Glutamatergic neuron (in vitro differentiated cells): ENCODE results near the gene LMBRD2. TPM values are rescaled to one million over a fixed set of nuclear protein-coding genes. Genes with fewer than 3 reads are reported as not detected.
"Not testable (repeated sequence)": the region's sequence is repeated elsewhere in the genome, so short reads cannot be mapped to it uniquely, and the experiment has no call there.

ENCODE experiments used
- DNase-seq: peaks from one replicate; pipeline ENCODE4 v3.0.0; 2022
- H3K27ac Mint-ChIP-seq: one replicate; pipeline ENCODE4 v1.8.0; 2020; ENCODE audit warnings: mild to moderate bottlenecking, mixed read lengths, inconsistent platforms; ENCODE audit not compliant: unreplicated experiment
- H3K27me3 Mint-ChIP-seq: one replicate; pipeline ENCODE4 v1.8.0; 2020; ENCODE audit warnings: mild to moderate bottlenecking, moderate library complexity, mixed read lengths, inconsistent platforms; ENCODE audit not compliant: unreplicated experiment
- H3K36me3 Mint-ChIP-seq: one replicate; pipeline ENCODE4 v1.8.0; 2020; ENCODE audit warnings: mild to moderate bottlenecking, mixed read lengths, inconsistent platforms; ENCODE audit not compliant: unreplicated experiment
- H3K4me1 Mint-ChIP-seq: one replicate; pipeline ENCODE4 v1.8.0; 2020; ENCODE audit warnings: mild to moderate bottlenecking, low read depth, mixed read lengths, inconsistent platforms; ENCODE audit not compliant: unreplicated experiment
- H3K4me3 Mint-ChIP-seq: one replicate; pipeline ENCODE4 v1.8.0; 2020; ENCODE audit warnings: mild to moderate bottlenecking, mixed read lengths, inconsistent platforms; ENCODE audit not compliant: unreplicated experiment
- H3K9me3 Mint-ChIP-seq: one replicate; pipeline ENCODE4 v1.8.0; 2020; ENCODE audit warnings: mild to moderate bottlenecking, moderate library complexity, mixed read lengths, inconsistent platforms; ENCODE audit not compliant: unreplicated experiment
- CTCF ChIP-seq: fragments of 200-600 bp; sonication (generic); IDR thresholded peaks from one replicate; pipeline ENCODE4 v1.5.0; 2021; ENCODE audit not compliant: partially characterized antibody, unreplicated experiment
- total RNA-seq: library from RNA; stranded (reverse); fragmentation: NEBNext Ultra II Directional; extraction: Animal tissue kit (Norgen Biotek cat#: 25700); gene quantifications from one replicate; pipeline ENCODE4 v1.2.1, GENCODE V29; 2021; ENCODE audit not compliant: unreplicated experiment

The LMBRD2 gene
- total RNA-seq, 1 donor from 2014 or later, result 32.8 TPM

DNA sequence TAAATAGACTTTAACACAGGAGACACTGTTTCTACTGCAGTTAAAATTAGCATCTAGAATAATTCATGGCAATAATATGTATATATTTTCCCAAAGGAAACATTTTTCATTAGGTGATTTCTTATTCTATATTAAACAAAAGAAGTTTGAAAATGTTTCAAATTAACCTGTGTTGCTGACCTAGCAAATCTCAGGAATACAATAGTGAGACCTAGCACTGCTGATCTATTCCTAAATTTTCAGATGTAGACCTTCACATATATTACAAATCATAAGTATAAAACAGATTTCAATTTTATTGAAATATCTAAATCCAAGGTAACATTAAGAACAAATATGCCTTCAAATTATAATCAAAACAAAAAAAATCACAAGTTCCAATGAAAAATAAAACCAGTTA, 15.1 kb downstream of the LMBRD2 start:
- peaks cover 2% of the 10 kb centered on the region for H3K27me3 Mint-ChIP-seq
- TF ChIP-seq CTCF, result no peak
- no peak overlapping the region for H3K27ac Mint-ChIP-seq
- no peak for DNase-seq
- H3K4me3 Mint-ChIP-seq, result no peak overlapping the region
- H3K4me1 Mint-ChIP-seq, result no peaks in the 10 kb centered on the region
- H3K36me3 Mint-ChIP-seq, result peaks cover 6% of the 10 kb centered on the region
- peaks cover 2% of the 10 kb centered on the region for H3K9me3 Mint-ChIP-seq

GRCh38 chr5:36135988-36136387, 15.7 kb downstream of the LMBRD2 start:
- DNase-seq, result no peak
- H3K27me3 Mint-ChIP-seq, result peaks cover 2% of the 10 kb centered on the region
- H3K36me3 Mint-ChIP-seq, result peaks cover 6% of the 10 kb centered on the region
- TF ChIP-seq CTCF, result no peak
- H3K9me3 Mint-ChIP-seq, result peaks cover 2% of the 10 kb centered on the region
- no peak overlapping the region for H3K27ac Mint-ChIP-seq
- H3K4me3 Mint-ChIP-seq, result no peak overlapping the region
- H3K4me1 Mint-ChIP-seq, result no peaks in the 10 kb centered on the region

DNA sequence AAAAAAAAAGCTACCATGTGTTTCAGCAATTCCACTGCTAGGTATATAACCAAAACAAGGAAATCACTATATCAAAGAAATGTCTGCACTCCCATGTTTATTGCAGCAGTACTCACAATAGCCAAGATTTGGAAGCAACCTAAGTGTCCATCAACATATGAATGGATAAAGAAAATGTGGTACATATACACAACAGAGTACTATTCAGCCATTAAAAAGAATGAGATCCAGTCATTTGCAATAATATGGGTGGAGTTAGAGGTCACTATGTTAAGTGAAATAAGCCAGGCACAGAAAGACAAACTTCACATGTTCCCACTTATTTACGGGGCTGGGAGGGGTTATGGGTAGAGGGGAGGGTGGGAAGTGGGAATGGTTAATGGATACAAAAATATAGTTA, 18.7 kb downstream of the LMBRD2 start:
- not testable (repeated sequence) for DNase-seq, H3K4me1 Mint-ChIP-seq, H3K4me3 Mint-ChIP-seq, H3K27ac Mint-ChIP-seq, H3K27me3 Mint-ChIP-seq, H3K9me3 Mint-ChIP-seq
- H3K36me3 Mint-ChIP-seq, result peaks cover 11% of the 10 kb centered on the region

DNA sequence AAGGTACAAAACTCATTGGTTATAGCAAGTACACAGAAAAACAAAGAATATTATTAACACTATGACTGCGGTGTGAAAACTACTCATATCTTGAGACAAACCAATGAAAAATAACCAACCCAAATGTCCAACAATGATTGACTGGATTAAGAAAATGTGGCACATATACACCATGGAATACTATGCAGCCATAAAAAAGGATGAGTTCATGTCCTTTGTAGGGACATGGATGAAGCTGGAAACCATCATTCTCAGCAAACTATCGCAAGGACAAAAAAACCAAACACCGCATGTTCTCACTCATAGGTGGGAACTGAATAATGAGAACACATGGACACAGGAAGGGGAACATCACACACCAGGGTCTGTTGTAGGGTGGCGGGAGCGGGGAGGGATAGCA, 22.0 kb downstream of the LMBRD2 start:
- not testable (repeated sequence) for H3K9me3 Mint-ChIP-seq, H3K4me3 Mint-ChIP-seq, H3K27ac Mint-ChIP-seq, H3K4me1 Mint-ChIP-seq, H3K27me3 Mint-ChIP-seq, DNase-seq
- H3K36me3 Mint-ChIP-seq, result peaks cover 11% of the 10 kb centered on the region

DNA sequence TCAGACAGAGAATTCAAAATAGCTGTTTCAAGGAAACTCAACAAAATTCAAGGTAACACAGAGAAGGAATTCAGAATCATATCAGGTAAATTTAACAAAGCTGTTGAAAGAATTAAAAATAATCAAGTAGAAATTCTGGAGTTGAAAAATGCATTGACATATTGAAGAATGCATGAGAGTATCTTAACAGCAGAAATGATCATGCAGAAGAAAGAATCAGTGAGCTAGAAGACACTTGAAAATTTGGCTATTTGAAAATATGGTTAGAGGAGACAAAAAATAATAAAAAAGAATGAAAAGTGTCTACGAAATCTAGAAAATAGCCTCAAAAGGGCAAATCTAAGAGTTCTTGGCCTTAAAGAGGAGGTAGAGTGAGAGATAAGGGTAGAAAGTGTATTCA, 22.9 kb downstream of the LMBRD2 start:
- H3K27me3 Mint-ChIP-seq, result no peaks in the 10 kb centered on the region
- no peak for DNase-seq
- peaks cover 11% of the 10 kb centered on the region for H3K36me3 Mint-ChIP-seq
- no peaks in the 10 kb centered on the region for H3K4me1 Mint-ChIP-seq
- H3K9me3 Mint-ChIP-seq, result peaks cover 3% of the 10 kb centered on the region
- no peak for TF ChIP-seq CTCF
- no peak overlapping the region for H3K27ac Mint-ChIP-seq
- no peak overlapping the region for H3K4me3 Mint-ChIP-seq

DNA sequence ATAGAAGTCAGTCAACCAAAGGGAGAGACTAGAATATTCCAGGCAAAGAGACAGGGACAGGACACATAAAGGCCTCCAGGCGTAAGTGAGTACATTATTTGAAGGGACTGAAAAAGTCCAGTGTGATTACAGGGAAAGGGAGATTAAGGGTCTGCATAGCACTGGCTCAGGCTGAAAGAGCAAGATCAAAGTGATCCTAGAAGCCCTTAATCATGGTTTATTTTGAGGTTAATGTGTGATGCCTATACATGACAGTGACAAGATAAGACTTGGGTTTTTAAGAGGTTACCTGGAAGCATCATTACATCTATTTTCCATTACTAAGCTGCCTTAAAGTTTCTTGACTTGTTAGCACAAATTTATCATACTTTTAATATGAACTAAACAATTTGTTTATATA, 25.8 kb downstream of the LMBRD2 start:
- H3K4me1 Mint-ChIP-seq, result no peaks in the 10 kb centered on the region
- peaks cover 3% of the 10 kb centered on the region for H3K9me3 Mint-ChIP-seq

More for the DNA sequence above, 25.8 kb downstream of the LMBRD2 start:
- Mint-ChIP-seq H3K4me3 (no peak overlapping the region), H3K27ac (no peak overlapping the region), H3K27me3 (no peaks in the 10 kb centered on the region), H3K36me3 (peaks cover 11% of the 10 kb centered on the region)
- DNase-seq, result no peak
- TF ChIP-seq CTCF, result no peak
